K562 (cell line): Measurements from ENCODE around the gene SUSD3. TPM values are rescaled to one million over a fixed set of nuclear protein-coding genes. Genes with fewer than 3 reads are reported as not detected.

Source experiments
- BCL6 ChIP-seq: fragments of 250-450 bp; sonication (Bioruptor Pico); IDR thresholded peaks from 2 replicates; pipeline ENCODE4 v1.4.0; 2020
- C11orf30 ChIP-seq: fragments of 450-650 bp; IDR thresholded peaks from 2 replicates; pipeline ENCODE4 v1.6.1; 2016; ENCODE audit warnings: low read depth, mild to moderate bottlenecking
- ESRRB ChIP-seq: fragments of 250-450 bp; sonication (Bioruptor Pico); IDR thresholded peaks from 2 replicates; pipeline ENCODE4 v1.5.0; 2020; ENCODE audit warnings: mild to moderate bottlenecking, moderate library complexity, borderline replicate concordance
- ETS2 ChIP-seq: IDR thresholded peaks from 2 replicates; pipeline ENCODE4 v1.6.1; 2016; ENCODE audit warnings: borderline replicate concordance, missing genetic modification characterization, mild to moderate bottlenecking, moderate library complexity, missing compliant biosample characterization; ENCODE audit not compliant: poor library complexity, severe bottlenecking
- GATAD2B ChIP-seq: fragments of 450-650 bp; IDR thresholded peaks from 2 replicates; pipeline ENCODE4 v1.6.1; 2017; ENCODE audit warnings: mild to moderate bottlenecking, borderline replicate concordance
- JUN ChIP-seq, 2 experiments: sonication (generic) in 1 of 2; formaldehyde crosslinking in 1 of 2; IDR thresholded peaks; 2 replicates each; pipeline versions ENCODE4 v1.6.1 to v1.8.0; 2012 to 2022; ENCODE audit warnings: borderline replicate concordance in 2 of 2, mild to moderate bottlenecking in 2 of 2, improper control_type of control experiment in 1 of 2, low read depth in 1 of 2, low read length in 1 of 2, missing genetic modification reagents in 1 of 2
- MTA3 ChIP-seq: fragments of 450-650 bp; formaldehyde crosslinking; IDR thresholded peaks from 2 replicates; pipeline ENCODE4 v1.6.1; 2017; ENCODE audit warnings: mild to moderate bottlenecking, borderline replicate concordance
- MYNN ChIP-seq, 2 experiments: sonication (generic); formaldehyde crosslinking in 1 of 2; IDR thresholded peaks; 2 replicates each; pipeline versions ENCODE4 v1.5.0 to v1.6.1; 2016 to 2020; ENCODE audit warnings: antibody characterized with exemption in 1 of 2, missing genetic modification reagents in 1 of 2
- NRF1 ChIP-seq, 2 experiments: fragments of 450-650 bp; IDR thresholded peaks in 1 of 2; conservative IDR thresholded peaks in 1 of 2; 2 replicates each; pipeline ENCODE4 v1.6.1; 2014; ENCODE audit warnings: mild to moderate bottlenecking in 2 of 2
- POLR2AphosphoS2 ChIP-seq: IDR thresholded peaks from 2 replicates; pipeline ENCODE4 v1.6.1; 2012; ENCODE audit warnings: low read length, improper control_type of control experiment
- SLC30A9 ChIP-seq: fragments of 250-450 bp; sonication (Bioruptor Pico); IDR thresholded peaks from 2 replicates; pipeline ENCODE4 v1.8.0; 2022; ENCODE audit warnings: mild to moderate bottlenecking, moderate library complexity
- SMAD1 ChIP-seq: fragments of 150-350 bp; IDR thresholded peaks from 2 replicates; pipeline ENCODE4 v1.6.1; 2014; ENCODE audit warnings: low read length, low read depth; ENCODE audit not compliant: partially characterized antibody
- SOX6 ChIP-seq: fragments of 450-650 bp; IDR thresholded peaks from 2 replicates; pipeline ENCODE4 v1.6.1; 2014; ENCODE audit warnings: mild to moderate bottlenecking
- TCF7L2 ChIP-seq: fragments of 150-350 bp; IDR thresholded peaks from 2 replicates; pipeline ENCODE4 v1.6.1; 2016; ENCODE audit warnings: low read depth, mild to moderate bottlenecking, low read length, moderate library complexity
- TEAD4 ChIP-seq, 2 experiments: sonication (generic) in 1 of 2; formaldehyde crosslinking in 1 of 2; IDR thresholded peaks; 2 replicates each; pipeline versions ENCODE4 v1.6.1 to v1.8.0; 2012 to 2022; ENCODE audit warnings: borderline replicate concordance in 1 of 2, inconsistent platforms in 1 of 2, low read length in 1 of 2, mild to moderate bottlenecking in 1 of 2, missing genetic modification reagents in 1 of 2
- ZNF146 ChIP-seq: IDR thresholded peaks from one replicate; pipeline ENCODE4 v1.6.1; 2018; ENCODE audit warnings: missing compliant biosample characterization; ENCODE audit not compliant: unreplicated experiment
- ZNF785 ChIP-seq: fragments of 250-450 bp; sonication (Bioruptor Pico); IDR thresholded peaks from 2 replicates; pipeline ENCODE4 v1.4.0; 2020; ENCODE audit warnings: mild to moderate bottlenecking
- polyA plus RNA-seq, 8 experiments: library from polyadenylated mRNA; depleted of rRNA in 4 of 8; stranded (reverse) in 5 of 8; unstranded in 3 of 8; fragments of >200 nt; fragmentation: Nextera tagmentation in 2 of 8; fragmentation: Illumina TruSeq in 1 of 8; extraction: Ambion mirVana in 2 of 8; extraction: Trizol in 1 of 8; gene quantifications; 2 replicates each; pipeline versions ENCODE4 v1.2.1 to v1.2.3, GENCODE V29; 2011 to 2014; ENCODE audit warnings: inconsistent platforms in 1 of 8, missing spikeins in 1 of 8
- total RNA-seq, 7 experiments: library from RNA; depleted of rRNA in 6 of 7; stranded (reverse); fragments of >200 nt in 6 of 7; fragmentation: Illumina TruSeq in 2 of 7; extraction: Trizol in 2 of 7; gene quantifications; 2 replicates each; pipeline versions ENCODE4 v1.2.1 to v1.2.3, GENCODE V29; 2011 to 2021; ENCODE audit warnings: low replicate concordance in 1 of 7
- TF ChIP-seq, protein P1 (sequence below): fragments of 250-450 bp; sonication (Bioruptor Pico); IDR thresholded peaks from 2 replicates; pipeline ENCODE4 v1.4.0; 2020
- TF ChIP-seq, protein P2 (sequence below): fragments of 450-650 bp; IDR thresholded peaks from 2 replicates; pipeline ENCODE4 v1.6.1; 2017; ENCODE audit warnings: antibody characterized with exemption

SUSD3 gene
- total and polyA plus RNA-seq, 9 of the 15 experiments (the other 6 are each of a cell fraction or from before 2014, with no cell fraction given): 1.3 to 21.7 (median 11.4) TPM

DNA sequence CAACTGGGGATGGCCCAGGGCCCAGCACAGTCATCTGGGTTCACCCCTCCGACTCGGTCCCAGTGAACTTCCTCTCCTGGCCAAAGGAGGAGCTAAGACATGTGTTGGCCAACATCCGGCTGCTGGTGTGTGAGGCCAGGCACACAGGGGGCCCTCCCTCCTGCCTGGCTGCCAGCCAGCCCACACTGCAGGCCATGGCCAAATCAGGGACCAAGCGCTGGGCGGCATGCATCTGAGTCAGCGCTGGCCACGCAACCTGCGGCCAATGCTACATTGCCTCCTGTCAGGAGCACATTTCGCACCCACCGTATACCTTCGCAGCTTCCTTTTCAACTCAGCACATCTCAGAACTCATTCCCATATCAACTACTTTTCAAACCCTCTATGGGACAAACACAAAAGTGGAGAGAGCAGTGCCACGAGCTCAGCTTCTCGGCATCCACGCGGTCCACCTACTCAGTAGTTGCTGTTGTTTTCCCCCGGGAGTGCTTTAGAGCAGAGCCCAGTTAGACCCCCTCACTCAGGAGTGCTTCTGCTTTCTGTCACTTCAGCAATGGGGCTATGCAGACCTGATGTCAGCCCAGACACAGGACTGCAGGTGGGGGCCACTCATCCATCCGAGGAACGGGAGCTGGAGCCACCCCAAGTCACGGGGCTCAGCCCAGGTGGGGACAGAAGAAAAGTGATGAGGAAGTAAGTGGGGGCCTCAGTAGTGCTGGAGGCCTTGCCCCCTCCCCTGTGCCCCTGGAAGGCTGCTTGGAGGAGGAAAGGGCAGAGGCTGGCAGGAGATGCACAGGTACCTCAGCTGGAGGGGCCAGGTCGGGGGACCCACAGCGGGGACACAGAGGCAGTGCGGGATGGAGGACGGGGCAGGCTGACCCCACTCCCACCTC is 61.7 kb downstream of the SUSD3 start (continued):
- TF ChIP-seq POLR2AphosphoS2: peak; percentile 42; the same call in 1 of the 2 replicates
- TF ChIP-seq NRF1 (conservative IDR thresholded peaks at IDR 0.05 in 1 of 2, IDR thresholded peaks at IDR 0.05 in 1 of 2): peak; percentile 66 to 75; a peak in 3 of 4 replicates
- no peak for TF ChIP-seq GATAD2B
- no peak for TF ChIP-seq ETS2 (tag)
- no peak for TF ChIP-seq C11orf30
- no peak for TF ChIP-seq SLC30A9
- peak; percentile 67; the same call in 1 of the 2 replicates for TF ChIP-seq MTA3
- TF ChIP-seq ESRRB: no peak
- peak; percentile 87; the same call in 1 of the 2 replicates for TF ChIP-seq JUN (IDR thresholded peaks at IDR 0.05; ENCODE audit: borderline replicate concordance, low read depth, low read length)
- TF ChIP-seq JUN (CRISPR knock-in tag; IDR thresholded peaks at IDR 0.05; ENCODE audit: borderline replicate concordance): peak; percentile 55; the same call in 1 of the 2 replicates
- peak; percentile 46; the same call in 1 of the 2 replicates for TF ChIP-seq SOX6
- TF ChIP-seq, protein P1, sequence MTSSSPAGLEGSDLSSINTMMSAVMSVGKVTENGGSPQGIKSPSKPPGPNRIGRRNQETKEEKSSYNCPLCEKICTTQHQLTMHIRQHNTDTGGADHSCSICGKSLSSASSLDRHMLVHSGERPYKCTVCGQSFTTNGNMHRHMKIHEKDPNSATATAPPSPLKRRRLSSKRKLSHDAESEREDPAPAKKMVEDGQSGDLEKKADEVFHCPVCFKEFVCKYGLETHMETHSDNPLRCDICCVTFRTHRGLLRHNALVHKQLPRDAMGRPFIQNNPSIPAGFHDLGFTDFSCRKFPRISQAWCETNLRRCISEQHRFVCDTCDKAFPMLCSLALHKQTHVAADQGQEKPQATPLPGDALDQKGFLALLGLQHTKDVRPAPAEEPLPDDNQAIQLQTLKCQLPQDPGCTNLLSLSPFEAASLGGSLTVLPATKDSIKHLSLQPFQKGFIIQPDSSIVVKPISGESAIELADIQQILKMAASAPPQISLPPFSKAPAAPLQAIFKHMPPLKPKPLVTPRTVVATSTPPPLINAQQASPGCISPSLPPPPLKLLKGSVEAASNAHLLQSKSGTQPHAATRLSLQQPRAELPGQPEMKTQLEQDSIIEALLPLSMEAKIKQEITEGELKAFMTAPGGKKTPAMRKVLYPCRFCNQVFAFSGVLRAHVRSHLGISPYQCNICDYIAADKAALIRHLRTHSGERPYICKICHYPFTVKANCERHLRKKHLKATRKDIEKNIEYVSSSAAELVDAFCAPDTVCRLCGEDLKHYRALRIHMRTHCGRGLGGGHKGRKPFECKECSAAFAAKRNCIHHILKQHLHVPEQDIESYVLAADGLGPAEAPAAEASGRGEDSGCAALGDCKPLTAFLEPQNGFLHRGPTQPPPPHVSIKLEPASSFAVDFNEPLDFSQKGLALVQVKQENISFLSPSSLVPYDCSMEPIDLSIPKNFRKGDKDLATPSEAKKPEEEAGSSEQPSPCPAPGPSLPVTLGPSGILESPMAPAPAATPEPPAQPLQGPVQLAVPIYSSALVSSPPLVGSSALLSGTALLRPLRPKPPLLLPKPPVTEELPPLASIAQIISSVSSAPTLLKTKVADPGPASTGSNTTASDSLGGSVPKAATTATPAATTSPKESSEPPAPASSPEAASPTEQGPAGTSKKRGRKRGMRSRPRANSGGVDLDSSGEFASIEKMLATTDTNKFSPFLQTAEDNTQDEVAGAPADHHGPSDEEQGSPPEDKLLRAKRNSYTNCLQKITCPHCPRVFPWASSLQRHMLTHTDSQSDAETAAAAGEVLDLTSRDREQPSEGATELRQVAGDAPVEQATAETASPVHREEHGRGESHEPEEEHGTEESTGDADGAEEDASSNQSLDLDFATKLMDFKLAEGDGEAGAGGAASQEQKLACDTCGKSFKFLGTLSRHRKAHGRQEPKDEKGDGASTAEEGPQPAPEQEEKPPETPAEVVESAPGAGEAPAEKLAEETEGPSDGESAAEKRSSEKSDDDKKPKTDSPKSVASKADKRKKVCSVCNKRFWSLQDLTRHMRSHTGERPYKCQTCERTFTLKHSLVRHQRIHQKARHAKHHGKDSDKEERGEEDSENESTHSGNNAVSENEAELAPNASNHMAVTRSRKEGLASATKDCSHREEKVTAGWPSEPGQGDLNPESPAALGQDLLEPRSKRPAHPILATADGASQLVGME (CRISPR knock-in tag): no peak
- TF ChIP-seq SMAD1: no peak
- TF ChIP-seq BCL6 (CRISPR knock-in tag): no peak
- TF ChIP-seq ZNF146 (CRISPR knock-in tag): no peak
- TF ChIP-seq MYNN (IDR thresholded peaks at IDR 0.05): peak; percentile 85
- no peak for TF ChIP-seq MYNN (CRISPR knock-in tag; IDR thresholded peaks at IDR 0.05)
- TF ChIP-seq TCF7L2: no peak
- TF ChIP-seq, protein P2, sequence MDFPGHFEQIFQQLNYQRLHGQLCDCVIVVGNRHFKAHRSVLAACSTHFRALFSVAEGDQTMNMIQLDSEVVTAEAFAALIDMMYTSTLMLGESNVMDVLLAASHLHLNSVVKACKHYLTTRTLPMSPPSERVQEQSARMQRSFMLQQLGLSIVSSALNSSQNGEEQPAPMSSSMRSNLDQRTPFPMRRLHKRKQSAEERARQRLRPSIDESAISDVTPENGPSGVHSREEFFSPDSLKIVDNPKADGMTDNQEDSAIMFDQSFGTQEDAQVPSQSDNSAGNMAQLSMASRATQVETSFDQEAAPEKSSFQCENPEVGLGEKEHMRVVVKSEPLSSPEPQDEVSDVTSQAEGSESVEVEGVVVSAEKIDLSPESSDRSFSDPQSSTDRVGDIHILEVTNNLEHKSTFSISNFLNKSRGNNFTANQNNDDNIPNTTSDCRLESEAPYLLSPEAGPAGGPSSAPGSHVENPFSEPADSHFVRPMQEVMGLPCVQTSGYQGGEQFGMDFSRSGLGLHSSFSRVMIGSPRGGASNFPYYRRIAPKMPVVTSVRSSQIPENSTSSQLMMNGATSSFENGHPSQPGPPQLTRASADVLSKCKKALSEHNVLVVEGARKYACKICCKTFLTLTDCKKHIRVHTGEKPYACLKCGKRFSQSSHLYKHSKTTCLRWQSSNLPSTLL: no peak
- TF ChIP-seq TEAD4 (IDR thresholded peaks at IDR 0.05; ENCODE audit: low read length): no peak
- TF ChIP-seq TEAD4 (CRISPR knock-in tag; IDR thresholded peaks at IDR 0.05; ENCODE audit: borderline replicate concordance): no peak
- no peak for TF ChIP-seq ZNF785 (CRISPR knock-in tag)
